NCI-H2081 treated with DMSO at 0.1 percent for 48 hours (cell line): ENCODE results near the gene RNF215.

Experiments used
- DNase-seq: peaks from one replicate; lab custom pipeline; 2025; lab: John Stamatoyannopoulos, UW

The RNF215 gene

DNA sequence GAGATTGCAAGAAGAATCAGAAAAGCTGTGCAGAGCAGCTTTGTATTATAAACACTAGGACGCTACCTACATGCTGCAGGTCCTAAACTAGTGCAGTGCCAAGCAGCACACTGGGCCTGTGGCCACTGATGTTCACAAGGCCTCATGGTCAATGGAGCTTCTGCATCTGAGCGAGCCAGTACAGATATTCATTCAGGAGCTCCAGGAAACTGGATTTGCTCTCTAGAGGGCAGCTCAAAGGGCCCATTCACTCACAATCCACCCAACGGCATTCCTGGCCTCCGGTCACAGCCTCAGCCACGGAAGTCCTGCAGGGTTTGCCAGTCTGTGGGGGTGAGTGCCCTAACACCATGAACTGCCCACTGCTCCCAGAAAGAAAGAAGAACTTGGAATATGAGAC is 54.7 kb downstream of the RNF215 start:
- DNase-seq, result no peak
